Measurements from ENCODE around the gene HDAC7.

DNA sequence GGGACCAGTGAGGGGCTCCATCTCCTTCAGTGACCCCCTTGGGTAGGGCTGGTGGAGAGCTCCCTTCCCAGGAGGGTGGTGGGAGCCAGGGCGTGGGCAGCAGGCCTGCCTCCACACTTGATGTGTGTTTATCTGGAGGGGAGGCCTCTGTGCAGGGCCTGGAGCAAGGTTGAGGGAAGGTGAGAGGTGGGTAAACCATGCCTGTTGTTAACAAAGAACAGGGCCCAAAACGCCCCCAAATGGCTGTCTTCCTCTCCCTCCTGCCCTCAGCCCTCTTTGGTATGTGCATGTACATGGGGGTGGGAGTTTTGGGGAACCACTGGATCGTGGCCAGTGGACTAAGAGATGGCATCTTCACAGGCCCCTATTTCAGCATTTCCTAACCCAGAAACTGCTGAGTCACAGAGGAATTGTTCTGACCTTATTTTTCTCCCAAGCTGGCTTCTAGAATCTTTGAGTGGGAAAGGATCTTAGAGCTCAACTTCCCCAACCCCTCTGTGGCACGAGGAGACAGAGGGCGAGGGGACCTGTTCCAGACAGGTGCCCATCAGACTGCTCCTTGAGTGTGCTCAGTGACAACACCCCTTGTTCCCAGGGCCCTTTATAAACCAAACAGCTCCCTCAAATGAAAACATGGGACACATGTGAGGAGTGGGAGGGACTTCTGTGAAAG lies 43.1 kb downstream of the HDAC7 start:
- TF ChIP-seq GATA2 (IDR thresholded peaks at IDR 0.05; ENCODE audit: low read depth, low read length) (no peak), GATA3 (IDR thresholded peaks at IDR 0.05; ENCODE audit: low read depth, low read length) (no peak)
